ENCODE data around the gene COX5A.

GRCh38 chr15:74928771-74929198, 9.1 kb downstream of the COX5A start:
- no peak for TF ChIP-seq POLR2AphosphoS5 (IDR thresholded peaks at IDR 0.05)
- no peak for TF ChIP-seq CTCF (IDR thresholded peaks at IDR 0.05)
- no peak for TF ChIP-seq EP300 (IDR thresholded peaks at IDR 0.05)

Data from esophagus muscularis mucosa (tissue), 4 donors.